Measurements from ENCODE around the gene CNTNAP5. TPM values are rescaled to one million over a fixed set of nuclear protein-coding genes. Genes with fewer than 3 reads are reported as not detected.

CNTNAP5 gene
- total and polyA plus RNA-seq, 2 of the 13 experiments (the other 11 are each of a cell fraction or from before 2014, with no cell fraction given): not detected

DNA sequence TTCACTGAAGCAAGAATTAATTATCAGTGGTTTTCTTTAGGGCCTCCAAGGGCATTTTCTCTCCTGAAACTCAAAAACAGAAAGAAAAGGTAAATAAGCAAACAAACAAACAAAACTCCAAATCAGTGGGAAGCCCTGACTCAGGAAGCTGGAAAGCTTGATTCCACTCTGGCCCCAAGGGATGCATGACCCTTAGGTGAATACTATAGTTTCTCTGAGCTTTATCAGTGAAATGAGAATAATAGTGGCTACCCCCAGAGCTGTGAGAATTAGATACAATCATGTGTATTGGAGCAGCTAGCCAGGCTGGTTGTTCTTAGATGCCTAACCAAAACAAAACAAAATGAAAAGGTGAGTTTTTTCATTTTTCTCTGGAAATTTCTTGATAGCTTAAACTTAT lies 585.1 kb downstream of the CNTNAP5 start (continued):
- TF ChIP-seq MBNL3 (CRISPR knock-in tag; conservative IDR thresholded peaks at IDR 0.05): no peak
- TF ChIP-seq, protein P1, sequence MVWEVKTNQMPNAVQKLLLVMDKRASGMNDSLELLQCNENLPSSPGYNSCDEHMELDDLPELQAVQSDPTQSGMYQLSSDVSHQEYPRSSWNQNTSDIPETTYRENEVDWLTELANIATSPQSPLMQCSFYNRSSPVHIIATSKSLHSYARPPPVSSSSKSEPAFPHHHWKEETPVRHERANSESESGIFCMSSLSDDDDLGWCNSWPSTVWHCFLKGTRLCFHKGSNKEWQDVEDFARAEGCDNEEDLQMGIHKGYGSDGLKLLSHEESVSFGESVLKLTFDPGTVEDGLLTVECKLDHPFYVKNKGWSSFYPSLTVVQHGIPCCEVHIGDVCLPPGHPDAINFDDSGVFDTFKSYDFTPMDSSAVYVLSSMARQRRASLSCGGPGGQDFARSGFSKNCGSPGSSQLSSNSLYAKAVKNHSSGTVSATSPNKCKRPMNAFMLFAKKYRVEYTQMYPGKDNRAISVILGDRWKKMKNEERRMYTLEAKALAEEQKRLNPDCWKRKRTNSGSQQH (CRISPR knock-in tag; IDR thresholded peaks at IDR 0.05; ENCODE audit: low read depth): no peak
- no peak for TF ChIP-seq ZNF709 (CRISPR knock-in tag; IDR thresholded peaks at IDR 0.05)
- TF ChIP-seq DBP (CRISPR knock-in tag; IDR thresholded peaks at IDR 0.05; ENCODE audit: not compliant biosample characterization): no peak
- no peak for TF ChIP-seq BATF2 (CRISPR knock-in tag; IDR thresholded peaks at IDR 0.05)

DNA sequence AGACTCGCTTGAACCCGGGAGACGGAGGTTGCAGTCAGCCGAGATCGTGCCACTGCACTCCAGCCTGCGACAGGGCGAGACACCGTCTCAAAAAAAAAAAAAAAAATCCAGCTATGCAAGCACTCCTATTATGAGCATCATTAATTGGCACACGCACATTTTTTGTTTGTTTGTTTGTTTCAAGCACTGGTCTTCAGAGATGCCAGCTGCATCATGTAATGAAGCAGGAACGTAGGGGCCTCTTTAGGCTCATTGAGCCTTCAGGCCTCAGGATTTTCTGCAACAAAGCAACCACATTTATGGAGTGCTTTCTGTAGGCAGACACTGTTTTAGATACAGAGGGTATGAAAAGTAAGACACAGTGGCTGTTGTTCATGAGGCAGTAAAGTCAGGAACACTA lies 585.8 kb downstream of the CNTNAP5 start:
- H3K27ac ChIP-seq (ENCODE audit: extremely low read length, insufficient read depth, low read length): no peak overlapping the region
- 52% methylated on average over 10 of the region's 10 CpGs for WGBS (ENCODE audit: low lambda C conversion rate)
- no TSS peak for BruUV-seq (replicated peaks)
- H3K9me3 ChIP-seq (ENCODE audit: low read length): no peaks in the 10 kb centered on the region
- intact Hi-C loops (cut with micrococcal nuclease; ENCODE audit: unreplicated experiment): no loop called here
- ATAC-seq (no peak), FAIRE-seq (no peak), DNase-seq (ENCODE audit: low spot score) (no peak)
- POLR2A ChIA-PET: no interaction called here
- H3K4me2 ChIP-seq (ENCODE audit: low read depth, low read length): no peak overlapping the region
- no peak overlapping the region for H3K9ac ChIP-seq (ENCODE audit: insufficient read depth, low read depth, low read length)
- no peak overlapping the region for H2AFZ ChIP-seq (ENCODE audit: low read length)
- CTCF ChIA-PET (ENCODE audit: low intra/inter-chr PET ratio, low total read pairs): no interaction called here
- H3K4me3 ChIP-seq (replicated peaks in 1 of 3; ENCODE audit: insufficient read depth in 1 of 3, low read depth in 2 of 3, low read length in 3 of 3): no peak overlapping the region
- no peaks in the 10 kb centered on the region for H3K27me3 ChIP-seq (ENCODE audit: control insufficient read depth in 1 of 2, insufficient read depth in 2 of 2, low read length in 2 of 2)
- no peaks in the 10 kb centered on the region for H3K4me1 ChIP-seq (ENCODE audit: insufficient read depth, low read length)
- H3K79me2 ChIP-seq (ENCODE audit: insufficient read depth, low read length): no peaks in the 10 kb centered on the region
- in situ Hi-C loops (cut with HindIII; ENCODE audit: extremely low pct_ligation_motif_present, low pct_unique_long_range_greater_than_20kb): no loop called here
- no peaks in the 10 kb centered on the region for H3K36me3 ChIP-seq (replicated peaks in 1 of 2; ENCODE audit: control insufficient read depth in 1 of 2, insufficient read depth in 2 of 2, low read length in 2 of 2)
- no peaks in the 10 kb centered on the region for H4K20me1 ChIP-seq (ENCODE audit: insufficient read depth, low read length)
- TF ChIP-seq PAF1 (CRISPR knock-in tag; IDR thresholded peaks at IDR 0.05) (no peak), DMTF1 (CRISPR knock-in tag; IDR thresholded peaks at IDR 0.05) (no peak), SALL1 (CRISPR knock-in tag; IDR thresholded peaks at IDR 0.05) (no peak), RAD21 (CRISPR knock-in tag; IDR thresholded peaks at IDR 0.05) (no peak), ZNF17 (CRISPR knock-in tag; IDR thresholded peaks at IDR 0.05) (no peak)
- TF ChIP-seq, protein P1 (CRISPR knock-in tag; IDR thresholded peaks at IDR 0.05; ENCODE audit: low read depth): no peak
